GM18498 (cell line): ENCODE results near the gene ASH1L.

Experiments
- ATAC-seq: cut with Tn5 transposase; IDR thresholded peaks from one replicate; pipeline ENCODE4 v1.9.1; 2021; ENCODE audit warnings: mild to moderate bottlenecking, moderate library complexity; ENCODE audit not compliant: unreplicated experiment

Gene ASH1L

DNA sequence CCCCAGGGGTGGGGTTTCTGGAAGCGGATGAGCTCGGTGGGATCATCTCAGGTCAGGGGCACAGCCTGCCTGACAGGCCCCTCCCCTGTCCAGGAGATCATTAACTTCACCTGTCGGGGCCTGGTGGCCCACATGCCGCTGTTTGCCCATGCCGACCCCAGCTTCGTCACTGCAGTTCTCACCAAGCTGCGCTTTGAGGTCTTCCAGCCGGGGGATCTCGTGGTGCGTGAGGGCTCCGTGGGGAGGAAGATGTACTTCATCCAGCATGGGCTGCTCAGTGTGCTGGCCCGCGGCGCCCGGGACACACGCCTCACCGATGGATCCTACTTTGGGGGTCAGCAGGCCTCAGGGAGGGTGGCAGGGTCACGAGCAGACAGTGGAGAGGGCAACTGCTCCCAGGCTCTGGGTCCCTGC lies 277.0 kb downstream of the ASH1L start:
- ATAC-seq: no peak
